K562 (cell line): ENCODE measurements around the gene MRPL58. TPM values are rescaled to one million over a fixed set of nuclear protein-coding genes. Genes with fewer than 3 reads are reported as not detected.

ENCODE experiments used
- CHD1 ChIP-seq: fragments of 200-600 bp; sonication (generic); IDR thresholded peaks from one replicate; pipeline ENCODE4 v1.6.1; 2012; ENCODE audit warnings: mild to moderate bottlenecking, moderate library complexity, low read length, inconsistent platforms
- CHD7 ChIP-seq: fragments of 200-600 bp; sonication (generic); IDR thresholded peaks from one replicate; pipeline ENCODE4 v1.6.1; 2012; ENCODE audit warnings: mild to moderate bottlenecking, low read depth, low read length, inconsistent platforms
- OTX1 ChIP-seq: fragments of 450-650 bp; formaldehyde crosslinking; IDR thresholded peaks from 2 replicates; pipeline ENCODE4 v1.4.0; 2022; ENCODE audit warnings: mild to moderate bottlenecking
- ZNF583 ChIP-seq: fragments of 250-450 bp; sonication (Bioruptor Pico); IDR thresholded peaks from 2 replicates; pipeline ENCODE4 v1.4.0; 2020
- ZNF589 ChIP-seq: fragments of 200-800 bp; sonication (Bioruptor generic); IDR thresholded peaks from 2 replicates; pipeline ENCODE4 v1.6.1; 2016; ENCODE audit warnings: low read depth, missing genetic modification characterization, missing compliant biosample characterization
- ZNF79 ChIP-seq: fragments of 250-450 bp; sonication (Bioruptor Pico); IDR thresholded peaks from 2 replicates; pipeline ENCODE4 v1.4.0; 2020; ENCODE audit warnings: low read depth, mild to moderate bottlenecking, moderate library complexity
- polyA plus RNA-seq, 8 experiments: library from polyadenylated mRNA; depleted of rRNA in 4 of 8; stranded (reverse) in 5 of 8; unstranded in 3 of 8; fragments of >200 nt; fragmentation: Nextera tagmentation in 2 of 8; fragmentation: Illumina TruSeq in 1 of 8; extraction: Ambion mirVana in 2 of 8; extraction: Trizol in 1 of 8; gene quantifications; 2 replicates each; pipeline versions ENCODE4 v1.2.1 to v1.2.3, GENCODE V29; 2011 to 2014; ENCODE audit warnings: inconsistent platforms in 1 of 8, missing spikeins in 1 of 8
- total RNA-seq, 7 experiments: library from RNA; depleted of rRNA in 6 of 7; stranded (reverse); fragments of >200 nt in 6 of 7; fragmentation: Illumina TruSeq in 2 of 7; extraction: Trizol in 2 of 7; gene quantifications; 2 replicates each; pipeline versions ENCODE4 v1.2.1 to v1.2.3, GENCODE V29; 2011 to 2021; ENCODE audit warnings: low replicate concordance in 1 of 7
- TF ChIP-seq, protein P1 (sequence below): fragments of 450-650 bp; formaldehyde crosslinking; IDR thresholded peaks from 2 replicates; pipeline ENCODE4 v1.4.0; 2020; ENCODE audit warnings: mild to moderate bottlenecking, moderate library complexity
- TF ChIP-seq, protein P2 (sequence below): sonication (generic); formaldehyde crosslinking; IDR thresholded peaks from 2 replicates; pipeline ENCODE4 v1.8.0; 2023; ENCODE audit warnings: missing genetic modification reagents, mild to moderate bottlenecking, borderline replicate concordance

Gene MRPL58
- total and polyA plus RNA-seq, 9 of the 15 experiments (the other 6 are each of a cell fraction or from before 2014, with no cell fraction given), result 30.8 to 107 (median 72.4) TPM

DNA sequence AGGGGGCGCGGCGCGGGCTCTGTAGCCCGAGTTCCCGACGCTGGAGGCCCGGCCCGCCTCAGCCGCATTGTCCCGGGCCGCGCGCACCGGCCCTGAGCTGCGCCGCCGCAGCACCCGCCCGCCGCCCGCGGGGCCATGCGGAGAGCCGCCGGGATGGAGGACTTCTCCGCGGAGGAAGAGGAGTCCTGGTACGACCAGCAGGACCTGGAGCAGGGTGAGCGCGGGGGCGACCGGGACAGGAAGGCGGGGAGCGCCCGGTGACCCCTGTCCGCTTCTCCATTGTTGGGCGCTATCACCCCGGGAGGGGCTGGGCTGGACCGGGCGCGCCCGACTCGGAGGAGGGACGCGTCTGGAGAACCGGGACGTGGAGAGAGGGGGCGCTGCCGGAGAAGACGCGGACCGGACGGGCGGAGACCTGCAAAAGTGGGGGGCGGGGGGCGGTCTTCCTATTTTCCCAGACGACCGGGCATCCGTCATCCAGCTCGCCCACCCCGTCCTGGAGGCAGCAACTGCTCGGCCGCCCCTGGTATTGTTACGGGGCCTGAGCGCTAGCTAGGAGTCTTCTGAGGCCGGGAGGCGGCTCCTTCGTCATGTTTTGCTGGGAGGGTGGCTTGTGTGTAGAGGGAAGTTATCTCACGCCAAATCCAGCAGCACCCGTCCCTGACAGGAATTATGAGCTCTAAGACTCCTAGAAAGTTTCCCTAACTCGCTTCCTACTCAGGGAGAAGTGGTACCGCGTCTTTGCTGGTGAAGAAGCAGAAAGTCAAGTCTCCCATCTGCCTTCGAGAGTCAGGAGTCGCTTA lies 24.4 kb upstream of the MRPL58 start (continued):
- no peak for TF ChIP-seq CHD7
- TF ChIP-seq ZNF79 (CRISPR knock-in tag), result no peak
- no peak for TF ChIP-seq ZNF589 (CRISPR knock-in tag)
- TF ChIP-seq CHD1, result peak; percentile 73
- no peak for TF ChIP-seq ZNF583 (CRISPR knock-in tag)
- TF ChIP-seq, protein P1, sequence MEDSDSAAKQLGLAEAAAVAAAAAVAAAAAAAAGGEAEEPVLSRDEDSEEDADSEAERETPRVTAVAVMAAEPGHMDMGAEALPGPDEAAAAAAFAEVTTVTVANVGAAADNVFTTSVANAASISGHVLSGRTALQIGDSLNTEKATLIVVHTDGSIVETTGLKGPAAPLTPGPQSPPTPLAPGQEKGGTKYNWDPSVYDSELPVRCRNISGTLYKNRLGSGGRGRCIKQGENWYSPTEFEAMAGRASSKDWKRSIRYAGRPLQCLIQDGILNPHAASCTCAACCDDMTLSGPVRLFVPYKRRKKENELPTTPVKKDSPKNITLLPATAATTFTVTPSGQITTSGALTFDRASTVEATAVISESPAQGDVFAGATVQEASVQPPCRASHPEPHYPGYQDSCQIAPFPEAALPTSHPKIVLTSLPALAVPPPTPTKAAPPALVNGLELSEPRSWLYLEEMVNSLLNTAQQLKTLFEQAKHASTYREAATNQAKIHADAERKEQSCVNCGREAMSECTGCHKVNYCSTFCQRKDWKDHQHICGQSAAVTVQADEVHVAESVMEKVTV, result no peak
- TF ChIP-seq, protein P2, sequence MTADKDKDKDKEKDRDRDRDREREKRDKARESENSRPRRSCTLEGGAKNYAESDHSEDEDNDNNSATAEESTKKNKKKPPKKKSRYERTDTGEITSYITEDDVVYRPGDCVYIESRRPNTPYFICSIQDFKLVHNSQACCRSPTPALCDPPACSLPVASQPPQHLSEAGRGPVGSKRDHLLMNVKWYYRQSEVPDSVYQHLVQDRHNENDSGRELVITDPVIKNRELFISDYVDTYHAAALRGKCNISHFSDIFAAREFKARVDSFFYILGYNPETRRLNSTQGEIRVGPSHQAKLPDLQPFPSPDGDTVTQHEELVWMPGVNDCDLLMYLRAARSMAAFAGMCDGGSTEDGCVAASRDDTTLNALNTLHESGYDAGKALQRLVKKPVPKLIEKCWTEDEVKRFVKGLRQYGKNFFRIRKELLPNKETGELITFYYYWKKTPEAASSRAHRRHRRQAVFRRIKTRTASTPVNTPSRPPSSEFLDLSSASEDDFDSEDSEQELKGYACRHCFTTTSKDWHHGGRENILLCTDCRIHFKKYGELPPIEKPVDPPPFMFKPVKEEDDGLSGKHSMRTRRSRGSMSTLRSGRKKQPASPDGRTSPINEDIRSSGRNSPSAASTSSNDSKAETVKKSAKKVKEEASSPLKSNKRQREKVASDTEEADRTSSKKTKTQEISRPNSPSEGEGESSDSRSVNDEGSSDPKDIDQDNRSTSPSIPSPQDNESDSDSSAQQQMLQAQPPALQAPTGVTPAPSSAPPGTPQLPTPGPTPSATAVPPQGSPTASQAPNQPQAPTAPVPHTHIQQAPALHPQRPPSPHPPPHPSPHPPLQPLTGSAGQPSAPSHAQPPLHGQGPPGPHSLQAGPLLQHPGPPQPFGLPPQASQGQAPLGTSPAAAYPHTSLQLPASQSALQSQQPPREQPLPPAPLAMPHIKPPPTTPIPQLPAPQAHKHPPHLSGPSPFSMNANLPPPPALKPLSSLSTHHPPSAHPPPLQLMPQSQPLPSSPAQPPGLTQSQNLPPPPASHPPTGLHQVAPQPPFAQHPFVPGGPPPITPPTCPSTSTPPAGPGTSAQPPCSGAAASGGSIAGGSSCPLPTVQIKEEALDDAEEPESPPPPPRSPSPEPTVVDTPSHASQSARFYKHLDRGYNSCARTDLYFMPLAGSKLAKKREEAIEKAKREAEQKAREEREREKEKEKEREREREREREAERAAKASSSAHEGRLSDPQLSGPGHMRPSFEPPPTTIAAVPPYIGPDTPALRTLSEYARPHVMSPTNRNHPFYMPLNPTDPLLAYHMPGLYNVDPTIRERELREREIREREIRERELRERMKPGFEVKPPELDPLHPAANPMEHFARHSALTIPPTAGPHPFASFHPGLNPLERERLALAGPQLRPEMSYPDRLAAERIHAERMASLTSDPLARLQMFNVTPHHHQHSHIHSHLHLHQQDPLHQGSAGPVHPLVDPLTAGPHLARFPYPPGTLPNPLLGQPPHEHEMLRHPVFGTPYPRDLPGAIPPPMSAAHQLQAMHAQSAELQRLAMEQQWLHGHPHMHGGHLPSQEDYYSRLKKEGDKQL (CRISPR knock-in tag), result no peak
- TF ChIP-seq OTX1 (CRISPR knock-in tag), result no peak
